GM21515 (cell line): ENCODE data around the gene PRH2.

ENCODE experiments used
- ATAC-seq: cut with Tn5 transposase; IDR thresholded peaks from one replicate; pipeline ENCODE4 v1.9.1; 2021; ENCODE audit not compliant: unreplicated experiment

PRH2 gene

GRCh38 chr12:10928746-10929286 lies at the start of gene PRH2:
TSS of gene PRH2 (plus strand) at chr12:10929236. CDS start at chr12:10929274, 38 bp downstream.
- ATAC-seq, result no peak

GRCh38 chr12:10884086-10884725 lies 44.8 kb upstream of the PRH2 start, which contains the start of gene PRH1:
TSS of gene PRH1 (minus strand) at chr12:10884255. CDS start at chr12:10884217, 38 bp downstream.
- ATAC-seq, result no peak

GRCh38 chr12:10889226-10889625 lies 39.8 kb upstream of the PRH2 start:
- no peak for ATAC-seq

- ATAC-seq, result no peak
Measured at GRCh38 chr12:10891937-10892336, 37.1 kb upstream of the PRH2 start.

- no peak for ATAC-seq
Measured at GRCh38 chr12:10896854-10897253, 32.2 kb upstream of the PRH2 start.

GRCh38 chr12:10900530-10900929 lies 28.5 kb upstream of the PRH2 start:
- no peak for ATAC-seq

GRCh38 chr12:10900972-10901371 lies 28.1 kb upstream of the PRH2 start:
- ATAC-seq, result no peak

- ATAC-seq, result no peak
Measured at GRCh38 chr12:10901427-10901826, 27.6 kb upstream of the PRH2 start.

GRCh38 chr12:10904686-10905085 lies 24.4 kb upstream of the PRH2 start:
- no peak for ATAC-seq

- no peak for ATAC-seq
Measured at GRCh38 chr12:10909462-10909861, 19.6 kb upstream of the PRH2 start, which contains the start of gene TAS2R13. TSS of gene TAS2R13 (minus strand) at chr12:10909562. CDS start at chr12:10909298, 264 bp downstream.

GRCh38 chr12:10910380-10910779 lies 18.7 kb upstream of the PRH2 start:
- no peak for ATAC-seq

GRCh38 chr12:10919809-10920208 lies 9.2 kb upstream of the PRH2 start:
- ATAC-seq, result no peak

GRCh38 chr12:10926269-10926668 lies 2.8 kb upstream of the PRH2 start:
- no peak for ATAC-seq

GRCh38 chr12:10936506-10936905 lies 7.5 kb downstream of the PRH2 start:
- no peak for ATAC-seq

GRCh38 chr12:10939163-10939562 lies 10.1 kb downstream of the PRH2 start, which contains the start of gene TAS2R14:
TSS of gene TAS2R14 (minus strand) at chr12:10939263. CDS start at chr12:10939207, 56 bp downstream.
- ATAC-seq, result no peak

- ATAC-seq, result no peak
Measured at GRCh38 chr12:10940389-10940788, 11.4 kb downstream of the PRH2 start.

- ATAC-seq, result no peak
Measured at GRCh38 chr12:10941369-10941768, 12.3 kb downstream of the PRH2 start.

- no peak for ATAC-seq
Measured at GRCh38 chr12:10941916-10942607, 13.0 kb downstream of the PRH2 start.

GRCh38 chr12:10943167-10943566 lies 14.1 kb downstream of the PRH2 start:
- no peak for ATAC-seq

GRCh38 chr12:10952645-10953044 lies 23.6 kb downstream of the PRH2 start:
- ATAC-seq, result no peak

- ATAC-seq, result no peak
Measured at GRCh38 chr12:10956085-10956484, 27.0 kb downstream of the PRH2 start.

- ATAC-seq, result no peak
Measured at GRCh38 chr12:10957741-10958140, 28.7 kb downstream of the PRH2 start.
